ENCODE measurements around the gene ZC3H6.
"Not testable (repeated sequence)": the region's sequence is repeated elsewhere in the genome, so short reads cannot be mapped to it uniquely, and the experiment has no call there.

ZC3H6 gene

DNA sequence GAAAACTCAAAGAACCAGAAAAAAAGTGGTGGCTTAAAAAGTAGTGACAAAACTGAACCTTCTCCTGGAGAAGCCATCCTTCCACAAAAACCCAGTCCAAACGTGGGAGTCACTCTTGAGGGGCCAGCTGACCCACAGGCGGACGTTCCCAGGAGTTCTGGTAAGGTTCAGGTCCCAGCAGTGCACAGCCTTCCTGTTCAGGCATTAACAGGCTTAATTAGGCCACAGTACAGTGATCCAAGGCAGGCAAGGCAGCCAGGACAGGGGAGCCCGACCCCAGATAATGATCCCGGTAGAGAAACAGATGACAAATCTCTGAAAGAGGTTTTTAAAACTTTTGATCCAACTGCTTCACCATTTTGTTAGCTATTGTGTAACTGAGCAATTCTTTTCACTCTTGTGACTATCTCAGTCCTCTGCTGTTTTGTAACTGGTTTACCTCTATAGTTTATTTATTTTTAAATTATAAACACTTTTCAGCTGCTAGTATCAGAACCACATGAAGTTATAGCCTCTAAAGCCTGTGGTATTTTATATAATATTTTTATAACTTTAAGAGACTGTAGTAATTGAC, 56.8 kb downstream of the ZC3H6 start:
- no peak for DNase-seq (ENCODE audit: low read depth in 1 of 2, low spot score in 1 of 2)

DNA sequence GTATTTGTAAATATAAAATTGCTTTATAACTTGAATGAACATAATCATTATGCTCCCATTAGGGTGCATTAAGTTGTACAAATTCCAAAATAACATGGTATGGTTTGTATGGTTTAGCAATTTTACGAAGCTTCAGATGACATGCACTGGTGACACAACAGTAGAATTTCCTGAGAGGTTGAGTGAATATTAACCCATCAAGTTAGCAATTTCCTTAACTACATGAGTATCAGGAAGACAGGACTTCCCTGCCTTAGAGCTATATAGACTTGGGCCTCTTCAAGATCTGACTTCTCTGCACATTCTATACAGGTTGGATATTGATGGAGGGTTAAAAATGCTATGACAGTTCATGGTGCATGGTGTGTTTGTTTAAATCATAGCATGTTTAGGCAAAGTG, 60.2 kb downstream of the ZC3H6 start:
- DNase-seq (ENCODE audit: low read depth in 1 of 2, low spot score in 1 of 2): no peak

DNA sequence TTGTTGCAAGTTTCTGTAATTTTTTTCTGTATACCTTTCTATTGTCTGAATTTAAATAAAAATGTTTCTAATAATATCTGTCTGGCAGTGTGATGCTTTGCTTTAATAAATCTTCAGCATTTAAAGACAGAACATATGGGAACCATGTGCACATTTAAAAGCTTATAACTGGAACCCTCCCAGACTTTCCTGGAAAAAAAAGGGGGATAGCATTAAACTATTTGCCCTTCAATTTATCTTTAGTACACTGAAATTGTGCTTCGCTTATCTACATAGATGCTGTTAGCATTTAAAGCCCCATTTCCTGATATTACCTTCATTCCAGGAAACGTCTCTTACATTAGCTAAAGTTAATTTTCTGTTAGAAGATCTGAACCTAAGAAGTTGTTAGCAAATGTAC, 64.6 kb downstream of the ZC3H6 start:
- DNase-seq (ENCODE audit: low read depth in 1 of 2, low spot score in 1 of 2): no peak

DNA sequence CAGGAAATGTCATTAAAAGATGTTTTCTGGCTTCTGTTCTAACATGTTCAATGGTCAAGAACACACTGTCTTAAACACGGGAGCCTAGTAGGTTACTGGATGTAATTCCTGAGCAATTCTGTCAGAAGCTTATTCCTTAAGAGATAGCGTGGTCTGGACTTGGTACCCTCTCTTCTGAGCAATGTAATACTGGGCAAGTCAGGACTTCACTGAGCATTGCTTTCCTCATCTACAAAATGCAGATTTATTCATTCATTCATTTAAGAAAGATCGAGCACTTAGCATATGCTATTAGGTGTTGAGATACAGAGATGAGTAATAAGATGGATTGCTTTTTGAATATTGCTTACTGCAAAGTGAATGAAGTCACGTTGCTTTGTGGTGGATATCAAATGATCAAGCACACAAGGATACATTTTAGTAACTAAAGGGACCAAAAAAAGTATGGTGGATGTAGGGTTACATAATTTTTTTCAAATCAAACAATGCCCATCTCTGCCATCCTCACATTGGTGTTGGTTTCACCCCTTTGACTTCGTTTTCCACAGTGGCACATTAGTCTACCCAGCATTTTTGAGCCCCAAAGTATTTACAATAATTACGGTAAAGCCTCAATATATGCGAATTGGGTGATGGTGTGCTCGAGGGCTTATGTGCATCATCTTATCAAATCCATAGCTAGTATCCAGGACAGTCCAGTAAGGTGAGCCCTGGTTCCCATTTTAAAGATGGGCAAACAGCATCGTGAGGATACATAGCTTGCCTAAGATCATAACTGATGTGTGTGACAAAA, 65.3 kb downstream of the ZC3H6 start:
- DNase-seq (ENCODE audit: low read depth in 1 of 2, low spot score in 1 of 2): no peak

DNA sequence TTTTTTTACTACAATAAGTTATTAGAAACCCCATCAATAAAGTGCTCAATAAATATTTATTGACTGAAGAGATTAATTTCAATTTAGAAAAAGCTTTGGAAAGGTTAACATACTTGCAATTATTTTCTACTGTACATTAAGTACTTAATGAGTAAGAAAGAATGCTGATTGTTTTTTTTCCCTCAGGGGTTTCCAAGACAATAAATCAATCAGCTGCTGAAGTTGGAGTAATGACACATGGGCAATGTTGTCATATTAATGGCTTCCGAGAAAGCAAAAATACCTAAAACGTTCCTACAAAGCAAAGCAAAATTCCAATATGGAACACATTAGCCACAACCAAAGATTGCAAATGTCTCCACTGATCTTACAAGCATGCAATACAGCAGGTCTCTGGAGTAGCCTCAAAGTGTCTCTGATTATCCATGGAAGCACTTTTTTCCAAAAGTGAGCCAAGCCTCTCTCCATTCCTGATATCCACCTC, 66.7 kb downstream of the ZC3H6 start:
- no peak for DNase-seq (ENCODE audit: low read depth in 1 of 2, low spot score in 1 of 2)

DNA sequence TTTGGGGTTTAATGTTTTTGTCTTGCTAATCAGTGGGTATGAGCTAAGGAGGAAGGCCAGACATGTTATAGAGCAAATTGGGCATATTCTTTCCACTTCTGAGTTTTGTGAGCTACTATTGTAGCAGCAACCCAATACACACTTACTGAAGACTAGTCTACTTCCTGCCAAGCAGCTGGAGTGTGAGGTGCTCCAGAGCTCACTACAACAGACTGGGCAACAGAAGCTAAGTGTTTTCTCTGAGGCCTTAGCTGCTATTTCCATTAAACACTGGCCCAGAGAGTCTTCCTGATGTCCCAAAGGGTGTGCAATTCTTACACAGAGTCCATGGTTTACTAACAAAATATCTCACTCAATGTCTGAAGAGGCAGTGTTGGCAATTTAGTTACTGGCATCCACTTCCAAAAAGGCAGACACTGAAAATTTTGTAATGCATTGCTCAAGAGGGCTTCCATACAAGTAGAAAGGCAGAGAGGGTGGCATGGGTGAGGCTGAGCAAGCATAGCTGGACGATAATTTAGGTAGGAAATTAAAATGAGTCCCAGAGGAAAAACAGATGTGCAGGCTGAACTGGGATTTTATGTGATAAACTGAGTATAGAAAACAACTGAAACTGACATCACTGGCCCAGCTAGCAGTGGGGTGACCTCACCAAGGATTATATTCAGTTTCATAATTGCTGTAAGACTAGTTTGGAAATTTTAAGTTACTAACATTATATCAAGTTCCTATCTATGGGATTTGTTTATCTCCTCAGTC, 68.6 kb downstream of the ZC3H6 start:
- no peak for DNase-seq (ENCODE audit: low read depth in 1 of 2, low spot score in 1 of 2)

DNA sequence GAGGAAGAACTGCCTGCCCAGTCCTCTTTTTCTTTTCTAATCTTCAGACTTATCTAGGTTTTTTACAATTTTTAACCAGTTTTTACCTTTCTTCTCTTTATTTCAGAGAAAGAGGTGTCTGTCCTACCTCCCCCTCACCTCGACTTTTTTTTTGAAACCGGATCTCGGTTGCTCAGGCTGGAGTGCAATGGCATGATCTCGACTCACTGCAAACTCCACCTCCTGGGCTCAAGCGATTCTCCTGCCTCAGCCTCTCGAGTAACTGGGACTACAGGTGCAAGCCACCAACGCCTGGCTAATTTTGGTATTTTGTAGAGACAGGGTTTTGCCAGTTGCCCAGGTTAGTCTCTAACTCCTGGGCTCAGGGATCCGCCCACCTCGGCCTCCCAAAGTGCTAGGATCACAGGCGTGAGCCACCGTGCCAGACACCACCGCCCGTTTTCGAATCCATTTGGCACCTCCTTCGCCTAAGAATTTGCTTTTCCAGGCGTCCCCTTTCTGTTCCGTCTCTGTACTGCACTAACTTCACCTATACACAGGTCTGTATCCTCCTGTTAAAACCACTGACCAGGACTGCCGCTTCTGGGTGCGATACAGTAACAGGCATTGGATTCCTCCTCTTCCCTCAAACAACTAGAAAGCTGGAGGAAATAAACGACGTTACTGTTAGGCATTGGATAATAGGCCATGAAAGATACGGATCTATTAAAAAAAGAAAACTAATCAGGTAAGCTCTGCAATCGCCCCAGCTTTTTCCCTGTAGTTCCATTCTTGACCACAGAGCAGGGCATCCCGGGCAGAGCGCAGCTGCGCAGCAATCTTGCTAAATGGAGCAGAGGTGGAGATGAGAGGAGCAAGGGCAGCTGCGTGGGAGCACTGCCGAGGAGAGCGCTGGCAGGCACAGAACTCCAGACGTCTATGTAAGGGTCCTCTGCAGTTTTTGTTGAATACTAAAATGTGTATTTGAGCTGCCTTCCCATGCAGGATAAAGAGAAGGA, 69.9 kb downstream of the ZC3H6 start:
- DNase-seq (ENCODE audit: low read depth in 1 of 2, low spot score in 1 of 2): no peak

DNA sequence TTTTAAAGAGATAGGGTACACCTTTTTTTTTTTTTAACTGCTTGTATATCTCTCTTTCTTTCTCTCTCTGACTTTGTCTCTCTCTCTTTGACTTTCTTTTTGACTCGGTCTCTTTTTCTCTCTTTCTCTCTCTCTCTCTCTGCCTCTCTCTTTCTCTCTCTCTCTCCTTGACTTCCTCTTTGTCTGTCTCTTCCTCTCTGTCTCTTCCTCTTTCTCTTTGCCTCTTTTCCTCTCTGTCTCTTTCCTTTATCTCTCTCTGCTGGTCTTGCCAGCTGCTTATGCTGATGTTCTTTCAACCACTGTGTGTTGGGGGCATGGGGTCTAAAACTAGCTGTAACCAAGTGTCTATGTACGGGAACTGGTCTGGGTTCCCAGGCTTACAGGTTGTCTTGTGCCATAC, 76.9 kb downstream of the ZC3H6 start:
- not testable (repeated sequence) for DNase-seq (ENCODE audit: low read depth in 1 of 2, low spot score in 1 of 2)

DNA sequence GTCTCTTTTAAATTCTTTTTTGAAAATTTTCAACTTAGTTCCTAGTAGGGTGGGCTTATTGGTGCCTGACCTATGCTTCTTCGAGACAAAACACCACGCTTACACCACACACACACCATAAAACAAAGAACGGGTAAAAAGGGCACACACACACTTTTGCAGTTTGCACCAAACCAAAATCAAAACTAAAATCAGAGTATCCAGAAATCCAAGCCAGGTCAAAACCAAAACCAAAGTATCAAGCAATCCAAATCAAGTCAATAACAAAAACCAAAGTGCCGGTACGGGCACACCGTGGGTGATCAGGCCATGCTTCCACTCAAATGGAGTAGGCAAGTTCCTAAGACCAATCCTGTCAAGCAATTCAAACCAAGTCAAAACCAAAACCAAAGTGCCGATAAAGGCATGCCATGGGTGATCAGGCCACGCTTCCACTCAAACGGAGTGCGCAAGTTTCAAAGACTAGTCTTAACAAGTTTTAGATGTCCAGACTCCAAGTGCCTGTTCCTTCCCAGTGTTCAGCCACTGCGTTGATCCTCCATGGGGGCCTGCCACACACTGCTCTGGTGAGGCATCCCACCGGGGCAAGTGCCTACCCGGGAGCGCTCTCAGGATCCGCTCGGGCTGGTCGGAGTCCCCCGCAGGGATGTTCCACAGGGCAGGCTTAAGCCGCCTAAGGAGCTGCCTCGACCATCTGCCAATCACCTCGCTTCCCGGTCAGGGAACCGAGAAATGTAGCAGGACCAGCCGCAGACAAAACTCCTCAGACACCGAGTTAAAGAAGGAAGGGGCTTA, 77.6 kb downstream of the ZC3H6 start:
- DNase-seq (ENCODE audit: low read depth in 1 of 2, low spot score in 1 of 2): not testable (repeated sequence)

DNA sequence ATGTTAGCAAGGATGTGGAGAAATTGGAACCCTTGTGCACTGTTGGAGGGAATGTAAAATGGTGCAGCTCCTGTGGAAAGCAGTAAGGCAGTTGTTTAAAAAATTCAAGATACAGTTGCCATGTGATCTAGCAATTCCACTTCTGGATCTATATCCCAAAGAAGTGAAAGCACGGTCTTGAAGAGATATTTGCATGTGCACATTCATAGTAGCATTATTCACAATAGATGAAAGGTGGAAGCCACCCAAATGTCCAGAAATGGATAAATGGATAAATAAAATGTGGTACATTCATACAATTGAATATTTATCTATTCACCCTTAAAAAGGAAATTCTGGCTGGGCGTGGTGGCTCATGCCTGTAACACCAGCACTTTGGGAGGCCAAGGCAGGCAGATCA, 78.9 kb downstream of the ZC3H6 start:
- not testable (repeated sequence) for DNase-seq (ENCODE audit: low read depth in 1 of 2, low spot score in 1 of 2)

DNA sequence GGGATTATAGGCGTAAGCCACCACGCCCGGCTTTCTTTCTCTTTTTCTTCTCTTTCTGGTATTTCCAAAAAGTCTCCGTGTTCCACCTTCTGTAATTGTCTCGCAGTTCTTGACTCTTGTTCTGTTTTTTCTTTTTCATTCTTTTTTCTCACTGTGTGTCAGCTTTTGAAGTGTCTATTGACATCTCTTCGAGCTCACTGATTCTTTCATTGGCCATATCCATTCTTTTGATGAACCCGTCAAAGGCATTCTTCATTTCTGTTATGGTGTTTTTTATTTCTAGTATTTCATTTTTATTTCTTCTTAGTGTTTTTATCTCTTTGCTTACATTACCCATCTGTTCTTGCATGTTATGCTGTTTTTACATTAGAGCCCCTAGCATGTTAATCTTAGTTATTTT, 84.7 kb downstream of the ZC3H6 start:
- DNase-seq (ENCODE audit: low read depth in 1 of 2, low spot score in 1 of 2): not testable (repeated sequence)

All from stimulated activated CD4-positive, alpha-beta T cell treated with anti-CD3 and anti-CD28 coated beads, Interleukin-15, amount 100 ng/mL, for 1 hour (primary cell).